ENCODE results near the gene CDK19. TPM values are rescaled to one million over a fixed set of nuclear protein-coding genes. Genes with fewer than 3 reads are reported as not detected.
"Not testable (repeated sequence)": the region's sequence is repeated elsewhere in the genome, so short reads cannot be mapped to it uniquely, and the experiment has no call there.

CDK19 gene
- total and polyA plus RNA-seq, 4 experiments from 2014 or later: 1.0 to 24.3 (median 13.2) TPM

- intact Hi-C loops (cut with micrococcal nuclease): no loop called here
- no peaks in the 10 kb centered on the region for H3K27me3 Mint-ChIP-seq
- POLR2A ChIA-PET (ENCODE audit: partially characterized antibody): no interaction called here
- H3K36me3 Mint-ChIP-seq: peaks cover 7 to 14% of the 10 kb centered on the region in 2 donors
- H3K9me3 Mint-ChIP-seq: peaks cover 0 to 1% (median 0%) of the 10 kb centered on the region in 8 donors
- H3K9me3 ChIP-seq (ENCODE audit: control insufficient read depth in 1 of 2, low read length in 2 of 2): no peaks in the 10 kb centered on the region
- H3K4me1 ChIP-seq (ENCODE audit: insufficient read depth, low read length): no peaks in the 10 kb centered on the region
- peak overlapping the region in 1 of 7 donors; percentile 17 for H3K27ac Mint-ChIP-seq
- CTCF ChIA-PET (ENCODE audit: partially characterized antibody): no interaction called here
- no peaks in the 10 kb centered on the region for H3K27me3 ChIP-seq (ENCODE audit: insufficient read depth, low read length)
- no peak overlapping the region for H3K4me3 Mint-ChIP-seq
- no peaks in the 10 kb centered on the region for H3K36me3 ChIP-seq (ENCODE audit: insufficient read depth, low read length)
- peaks cover 0 to 15% (median 7%) of the 10 kb centered on the region in 4 donors for H3K4me1 Mint-ChIP-seq
- DNase-seq: no peak
- H3K27ac ChIP-seq (ENCODE audit: low read depth, low read length): no peak overlapping the region
- no peak overlapping the region for H3K4me3 ChIP-seq (ENCODE audit: low read length in 2 of 2)
Observed at GRCh38 chr6:110761371-110761770, 53.9 kb downstream of the CDK19 start.

GRCh38 chr6:110760589-110760988 is 54.7 kb downstream of the CDK19 start:
- Mint-ChIP-seq H3K36me3 (peaks cover 4 to 15% of the 10 kb centered on the region in 2 donors), H3K27me3 (no peaks in the 10 kb centered on the region), H3K27ac (no peak overlapping the region), H3K9me3 (peaks cover 0 to 1% (median 0%) of the 10 kb centered on the region in 8 donors), H3K4me1 (peaks cover 0 to 12% (median 7%) of the 10 kb centered on the region in 4 donors), H3K4me3 (no peak overlapping the region)
- Histone ChIP-seq H3K9me3 (ENCODE audit: control insufficient read depth in 1 of 2, low read length in 2 of 2) (no peaks in the 10 kb centered on the region), H3K4me3 (ENCODE audit: low read length in 2 of 2) (no peak overlapping the region), H3K4me1 (ENCODE audit: insufficient read depth, low read length) (no peaks in the 10 kb centered on the region), H3K27me3 (ENCODE audit: insufficient read depth, low read length) (no peaks in the 10 kb centered on the region), H3K36me3 (ENCODE audit: insufficient read depth, low read length) (no peaks in the 10 kb centered on the region), H3K27ac (ENCODE audit: low read depth, low read length) (no peak overlapping the region)
- no peak for DNase-seq
- intact Hi-C loops (cut with micrococcal nuclease): no loop called here
- ChIA-PET CTCF (ENCODE audit: partially characterized antibody) (no interaction called here), POLR2A (ENCODE audit: partially characterized antibody) (no interaction called here)

GRCh38 chr6:110760098-110760497 is 55.2 kb downstream of the CDK19 start:
- H3K27ac Mint-ChIP-seq; H3K27me3 ChIP-seq (ENCODE audit: insufficient read depth, low read length); H3K27ac ChIP-seq (ENCODE audit: low read depth, low read length); H3K4me3 ChIP-seq (ENCODE audit: low read length in 2 of 2); H3K9me3 Mint-ChIP-seq; POLR2A ChIA-PET (ENCODE audit: partially characterized antibody); intact Hi-C loops (cut with micrococcal nuclease); H3K4me3 Mint-ChIP-seq; DNase-seq; CTCF ChIA-PET (ENCODE audit: partially characterized antibody); H3K27me3 Mint-ChIP-seq; H3K4me1 ChIP-seq (ENCODE audit: insufficient read depth, low read length); H3K9me3 ChIP-seq (ENCODE audit: control insufficient read depth in 1 of 2, low read length in 2 of 2); H3K36me3 ChIP-seq (ENCODE audit: insufficient read depth, low read length): not testable (repeated sequence)
- Mint-ChIP-seq H3K4me1 (peaks cover 0 to 12% (median 7%) of the 10 kb centered on the region in 4 donors), H3K36me3 (peaks cover 4 to 18% of the 10 kb centered on the region in 2 donors)

GRCh38 chr6:110757926-110758325 is 57.3 kb downstream of the CDK19 start:
- H3K4me3 Mint-ChIP-seq: no peak overlapping the region
- peaks cover 0 to 12% (median 6%) of the 10 kb centered on the region in 4 donors for H3K4me1 Mint-ChIP-seq
- Histone ChIP-seq H3K4me3 (ENCODE audit: low read length in 2 of 2) (no peak overlapping the region), H3K36me3 (ENCODE audit: insufficient read depth, low read length) (no peaks in the 10 kb centered on the region), H3K9me3 (ENCODE audit: control insufficient read depth in 1 of 2, low read length in 2 of 2) (no peaks in the 10 kb centered on the region), H3K27ac (ENCODE audit: low read depth, low read length) (no peak overlapping the region), H3K27me3 (ENCODE audit: insufficient read depth, low read length) (no peaks in the 10 kb centered on the region), H3K4me1 (ENCODE audit: insufficient read depth, low read length) (no peaks in the 10 kb centered on the region)
- H3K27ac Mint-ChIP-seq: peak overlapping the region in 2 of 7 donors; percentile 3 to 14
- no peaks in the 10 kb centered on the region for H3K27me3 Mint-ChIP-seq
- H3K36me3 Mint-ChIP-seq: peaks cover 0 to 12% of the 10 kb centered on the region in 2 donors
- POLR2A ChIA-PET (ENCODE audit: partially characterized antibody): interaction anchor here (1.0 kb wide), 1 partner anchor 201 kb away, joined by 3 read pairs; the partner anchor contains the start of gene GTF3C6
- CTCF ChIA-PET (ENCODE audit: partially characterized antibody): no interaction called here
- intact Hi-C loops (cut with micrococcal nuclease): no loop called here
- no peak for DNase-seq
- peaks cover 0 to 1% (median 0%) of the 10 kb centered on the region in 8 donors for H3K9me3 Mint-ChIP-seq

- Mint-ChIP-seq H3K36me3 (peaks cover 0 to 12% of the 10 kb centered on the region in 2 donors), H3K9me3 (peaks cover 0 to 1% (median 0%) of the 10 kb centered on the region in 8 donors), H3K4me3 (no peak overlapping the region), H3K27me3 (no peaks in the 10 kb centered on the region), H3K27ac (no peak overlapping the region), H3K4me1 (peaks cover 0 to 11% (median 4%) of the 10 kb centered on the region in 4 donors)
- Histone ChIP-seq H3K4me3 (ENCODE audit: low read length in 2 of 2) (no peak overlapping the region), H3K4me1 (ENCODE audit: insufficient read depth, low read length) (no peaks in the 10 kb centered on the region), H3K27me3 (ENCODE audit: insufficient read depth, low read length) (no peaks in the 10 kb centered on the region), H3K36me3 (ENCODE audit: insufficient read depth, low read length) (no peaks in the 10 kb centered on the region), H3K9me3 (ENCODE audit: control insufficient read depth in 1 of 2, low read length in 2 of 2) (no peaks in the 10 kb centered on the region), H3K27ac (ENCODE audit: low read depth, low read length) (no peak overlapping the region)
- no peak for DNase-seq
- intact Hi-C loops (cut with micrococcal nuclease): no loop called here
- ChIA-PET CTCF (ENCODE audit: partially characterized antibody) (no interaction called here), POLR2A (ENCODE audit: partially characterized antibody) (no interaction called here)
Observed at GRCh38 chr6:110756817-110757216, 58.5 kb downstream of the CDK19 start.

GRCh38 chr6:110755411-110755834 is 59.8 kb downstream of the CDK19 start:
- H3K4me3 Mint-ChIP-seq: peak overlapping the region in 1 of 8 donors; percentile 59
- H3K27me3 ChIP-seq (ENCODE audit: insufficient read depth, low read length): no peaks in the 10 kb centered on the region
- H3K27me3 Mint-ChIP-seq: no peaks in the 10 kb centered on the region
- no peaks in the 10 kb centered on the region for H3K36me3 ChIP-seq (ENCODE audit: insufficient read depth, low read length)
- H3K9me3 ChIP-seq (ENCODE audit: control insufficient read depth in 1 of 2, low read length in 2 of 2): no peaks in the 10 kb centered on the region
- peaks cover 0 to 1% (median 0%) of the 10 kb centered on the region in 8 donors for H3K9me3 Mint-ChIP-seq
- intact Hi-C loops (cut with micrococcal nuclease): no loop called here
- no peak overlapping the region for H3K27ac ChIP-seq (ENCODE audit: low read depth, low read length)
- no peaks in the 10 kb centered on the region for H3K4me1 ChIP-seq (ENCODE audit: insufficient read depth, low read length)
- ChIA-PET POLR2A (ENCODE audit: partially characterized antibody) (no interaction called here), CTCF (ENCODE audit: partially characterized antibody) (no interaction called here)
- DNase-seq: no peak
- H3K4me1 Mint-ChIP-seq: peaks cover 0 to 7% (median 0%) of the 10 kb centered on the region in 4 donors
- peaks cover 0 to 12% of the 10 kb centered on the region in 2 donors for H3K36me3 Mint-ChIP-seq
- no peak overlapping the region for H3K4me3 ChIP-seq (ENCODE audit: low read length in 2 of 2)
- peak overlapping the region in 2 of 7 donors; percentile 48 to 49 for H3K27ac Mint-ChIP-seq

GRCh38 chr6:110753936-110754668 is 61.2 kb downstream of the CDK19 start:
- H3K27ac ChIP-seq (ENCODE audit: low read depth, low read length); H3K9me3 Mint-ChIP-seq; H3K4me1 Mint-ChIP-seq; POLR2A ChIA-PET (ENCODE audit: partially characterized antibody); H3K36me3 ChIP-seq (ENCODE audit: insufficient read depth, low read length); H3K27me3 Mint-ChIP-seq; H3K27me3 ChIP-seq (ENCODE audit: insufficient read depth, low read length); H3K27ac Mint-ChIP-seq; H3K4me3 Mint-ChIP-seq; H3K4me1 ChIP-seq (ENCODE audit: insufficient read depth, low read length); H3K4me3 ChIP-seq (ENCODE audit: low read length in 2 of 2); DNase-seq; H3K9me3 ChIP-seq (ENCODE audit: control insufficient read depth in 1 of 2, low read length in 2 of 2); intact Hi-C loops (cut with micrococcal nuclease): not testable (repeated sequence)
- CTCF ChIA-PET (ENCODE audit: partially characterized antibody): interaction anchor here (2.0 kb wide), 1 partner anchor 71 kb away, joined by 6 read pairs; no protein-coding TSS in a partner anchor
- peaks cover 0 to 12% of the 10 kb centered on the region in 2 donors for H3K36me3 Mint-ChIP-seq
